ENCODE measurements around the gene SYT14.

Gene SYT14

GRCh38 chr1:210104103-210104502 lies 166.1 kb downstream of the SYT14 start:
- TF ChIP-seq, protein P1, sequence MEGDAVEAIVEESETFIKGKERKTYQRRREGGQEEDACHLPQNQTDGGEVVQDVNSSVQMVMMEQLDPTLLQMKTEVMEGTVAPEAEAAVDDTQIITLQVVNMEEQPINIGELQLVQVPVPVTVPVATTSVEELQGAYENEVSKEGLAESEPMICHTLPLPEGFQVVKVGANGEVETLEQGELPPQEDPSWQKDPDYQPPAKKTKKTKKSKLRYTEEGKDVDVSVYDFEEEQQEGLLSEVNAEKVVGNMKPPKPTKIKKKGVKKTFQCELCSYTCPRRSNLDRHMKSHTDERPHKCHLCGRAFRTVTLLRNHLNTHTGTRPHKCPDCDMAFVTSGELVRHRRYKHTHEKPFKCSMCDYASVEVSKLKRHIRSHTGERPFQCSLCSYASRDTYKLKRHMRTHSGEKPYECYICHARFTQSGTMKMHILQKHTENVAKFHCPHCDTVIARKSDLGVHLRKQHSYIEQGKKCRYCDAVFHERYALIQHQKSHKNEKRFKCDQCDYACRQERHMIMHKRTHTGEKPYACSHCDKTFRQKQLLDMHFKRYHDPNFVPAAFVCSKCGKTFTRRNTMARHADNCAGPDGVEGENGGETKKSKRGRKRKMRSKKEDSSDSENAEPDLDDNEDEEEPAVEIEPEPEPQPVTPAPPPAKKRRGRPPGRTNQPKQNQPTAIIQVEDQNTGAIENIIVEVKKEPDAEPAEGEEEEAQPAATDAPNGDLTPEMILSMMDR (IDR thresholded peaks at IDR 0.05): no peak

DNA sequence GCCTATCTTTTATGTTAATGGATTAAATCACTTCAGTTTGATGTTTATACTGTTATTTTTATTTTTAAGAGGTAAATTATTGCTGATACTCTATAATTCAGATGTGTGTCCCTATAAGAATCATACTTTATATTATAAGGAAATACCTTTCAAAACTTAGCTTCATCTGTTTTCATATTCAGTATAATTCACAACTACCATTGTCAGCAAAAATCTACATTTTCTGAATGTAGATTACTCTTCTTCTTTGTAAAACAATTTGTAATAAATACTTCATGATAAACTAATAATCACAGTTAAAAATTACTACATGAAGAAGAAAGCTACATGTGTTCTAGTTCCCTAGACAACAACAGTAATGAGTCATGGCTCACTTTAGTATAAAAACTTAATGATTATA lies 179.2 kb downstream of the SYT14 start:
- TF ChIP-seq, protein P1 (IDR thresholded peaks at IDR 0.05): no peak

DNA sequence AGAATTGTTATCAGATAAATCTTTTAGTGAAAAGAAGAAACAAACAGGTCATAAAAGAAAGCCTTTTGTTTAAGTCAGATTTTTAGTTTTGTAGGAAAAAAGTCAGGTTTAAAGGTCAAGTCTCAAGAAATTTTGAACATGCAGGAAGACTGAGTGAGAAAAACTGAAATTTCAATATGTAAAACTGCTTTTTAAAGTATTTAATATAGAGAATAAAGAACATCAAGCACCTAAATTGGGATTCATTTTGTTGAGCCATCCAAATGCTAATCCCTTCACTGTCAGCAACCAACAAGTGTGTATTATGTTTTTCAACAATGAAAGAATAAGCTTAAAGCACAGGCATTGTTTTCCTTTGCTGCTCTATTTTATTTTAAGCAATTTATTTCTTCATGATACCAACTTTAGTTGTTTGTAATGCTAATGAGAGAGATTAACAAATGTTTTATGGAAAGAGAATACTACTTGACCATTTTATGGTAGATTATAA lies 179.7 kb downstream of the SYT14 start:
- TF ChIP-seq, protein P1 (IDR thresholded peaks at IDR 0.05): no peak

DNA sequence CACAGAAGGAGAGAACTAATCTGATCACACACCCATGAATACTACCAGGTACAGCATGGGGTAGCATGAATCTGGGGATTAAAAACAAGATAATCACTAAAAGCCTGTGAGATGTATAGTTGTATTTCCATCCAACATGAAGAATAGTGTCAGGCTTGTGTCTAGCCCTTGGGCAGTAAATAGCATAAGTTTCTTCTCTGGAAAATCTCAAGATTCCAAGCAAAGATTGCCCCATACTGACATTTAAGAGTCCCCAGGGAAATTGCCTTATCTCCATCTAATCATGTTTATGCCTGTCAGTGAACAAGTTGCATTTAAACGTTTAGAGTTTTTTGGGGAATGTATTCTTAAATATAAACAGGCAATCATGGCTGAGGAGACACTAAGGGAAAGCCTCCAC lies 185.4 kb downstream of the SYT14 start:
- TF ChIP-seq, protein P1 (IDR thresholded peaks at IDR 0.05): no peak

DNA sequence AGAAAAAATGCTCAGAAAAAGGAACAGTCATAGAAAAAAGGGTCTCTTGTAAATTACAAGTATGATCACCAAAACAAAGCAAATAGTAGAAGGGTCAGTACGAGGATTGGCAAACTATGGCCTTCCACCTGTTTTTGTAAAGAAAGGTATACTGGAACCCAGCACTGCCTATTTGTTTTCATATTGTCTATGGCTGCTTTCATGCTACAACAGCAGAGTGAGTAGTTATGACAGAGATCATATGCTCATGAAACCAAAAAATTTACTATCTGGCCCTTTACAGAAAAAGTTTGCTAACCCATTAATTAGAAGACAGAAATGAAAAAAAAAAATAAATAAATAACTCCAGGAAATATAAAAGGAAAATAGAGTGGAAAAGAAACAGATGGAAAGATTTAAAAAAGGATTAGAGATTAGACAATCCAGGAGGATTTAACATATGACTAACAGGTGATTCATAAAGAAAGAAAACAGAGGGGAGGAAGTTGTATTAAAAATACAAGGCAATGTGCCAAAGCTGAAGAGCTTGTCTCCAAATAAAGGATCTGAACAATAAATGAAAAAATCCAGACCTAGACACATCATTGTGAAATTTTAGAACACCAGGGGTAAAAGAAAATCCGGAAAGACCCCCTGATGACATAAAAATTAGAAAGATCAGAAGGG lies 186.0 kb downstream of the SYT14 start:
- TF ChIP-seq, protein P1 (IDR thresholded peaks at IDR 0.05): no peak

- TF ChIP-seq, protein P1 (IDR thresholded peaks at IDR 0.05): no peak
Measured at GRCh38 chr1:210124736-210125135, 186.7 kb downstream of the SYT14 start.

- TF ChIP-seq, protein P1 (IDR thresholded peaks at IDR 0.05): no peak
Measured at GRCh38 chr1:210125143-210125542, 187.1 kb downstream of the SYT14 start.

DNA sequence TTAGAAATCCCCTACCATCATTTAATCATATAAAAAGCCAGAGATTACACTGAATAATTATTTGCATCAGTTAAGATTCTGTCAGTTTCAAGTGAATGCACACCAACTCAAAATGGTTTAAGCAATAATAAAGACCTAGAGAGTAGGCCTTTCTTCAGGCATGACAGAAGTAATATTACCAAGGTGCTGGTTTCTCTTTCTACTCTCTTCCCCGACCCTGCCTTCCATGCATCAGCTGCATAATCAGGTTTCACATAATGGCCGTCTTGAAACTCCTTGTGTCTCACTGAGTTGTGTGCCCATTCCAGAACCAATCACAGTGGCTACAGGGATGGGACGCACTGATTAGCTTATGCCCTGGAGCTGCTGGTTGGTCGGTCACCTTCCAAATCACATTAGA lies 191.1 kb downstream of the SYT14 start:
- TF ChIP-seq, protein P1 (IDR thresholded peaks at IDR 0.05): no peak

Data from LNCAP (cell line).